ENCODE results near the gene SLC25A20.
"Not testable (repeated sequence)": the region's sequence is repeated elsewhere in the genome, so short reads cannot be mapped to it uniquely, and the experiment has no call there.

SLC25A20 gene

GRCh38 chr3:48832684-48833083, 66.0 kb downstream of the SLC25A20 start:
- H3K4me3 ChIP-seq (ENCODE audit: low read length in 2 of 2) = no peak overlapping the region
- H4K91ac ChIP-seq (ENCODE audit: low read depth, low read length, poor library complexity) = no peak overlapping the region
- H3K14ac ChIP-seq (ENCODE audit: low read length) = no peak overlapping the region
- no peak overlapping the region for H2BK15ac ChIP-seq (ENCODE audit: low read length)
- no peak overlapping the region for H3K9ac ChIP-seq (ENCODE audit: low read depth, low read length, poor library complexity)
- H3K18ac ChIP-seq (ENCODE audit: low read length) = no peak overlapping the region
- no peak overlapping the region for H2BK5ac ChIP-seq (ENCODE audit: low read length)
- no peaks in the 10 kb centered on the region for H3K27me3 ChIP-seq (ENCODE audit: control insufficient read depth in 3 of 3, insufficient read depth in 3 of 3, low read depth in 1 of 3, low read length in 3 of 3)
- no peak overlapping the region for H2BK12ac ChIP-seq (ENCODE audit: low read length)
- H3K23ac ChIP-seq (ENCODE audit: low read depth, low read length, poor library complexity) = no peak overlapping the region
- no peak overlapping the region for H2BK120ac ChIP-seq (ENCODE audit: low read depth, low read length)
- no peak overlapping the region for H2AK5ac ChIP-seq (ENCODE audit: low read depth, low read length)
- no peak overlapping the region for H4K8ac ChIP-seq (ENCODE audit: low read depth, low read length)
- no peak overlapping the region for H3K27ac ChIP-seq (replicated peaks; ENCODE audit: low read length)
- peaks cover 0 to 3% of the 10 kb centered on the region in 2 donors for H3K9me3 ChIP-seq (replicated peaks in 1 of 2; ENCODE audit: control insufficient read depth in 2 of 2, insufficient read depth in 1 of 2, low read depth in 1 of 2, low read length in 2 of 2)
- no peak overlapping the region for H2AFZ ChIP-seq (ENCODE audit: low read length)
- no peaks in the 10 kb centered on the region for H3K4me1 ChIP-seq (ENCODE audit: control insufficient read depth in 2 of 2, insufficient read depth in 1 of 2, low read depth in 1 of 2, low read length in 2 of 2)
- no peak for DNase-seq (ENCODE audit: low spot score)
- no peak overlapping the region for H3K4ac ChIP-seq (ENCODE audit: low read length)
- no peak overlapping the region for H3K4me2 ChIP-seq (ENCODE audit: insufficient read depth, low read length, poor library complexity, severe bottlenecking)
- no peaks in the 10 kb centered on the region for H3K79me1 ChIP-seq (ENCODE audit: low read depth, low read length)
- no peaks in the 10 kb centered on the region for H3K36me3 ChIP-seq (replicated peaks in 1 of 2; ENCODE audit: control insufficient read depth in 2 of 2, insufficient read depth in 2 of 2, low read length in 2 of 2)

GRCh38 chr3:48830715-48831114, 68.0 kb downstream of the SLC25A20 start:
- no peak overlapping the region for H2BK5ac ChIP-seq (ENCODE audit: low read length)
- no peaks in the 10 kb centered on the region for H3K27me3 ChIP-seq (ENCODE audit: control insufficient read depth in 3 of 3, insufficient read depth in 3 of 3, low read depth in 1 of 3, low read length in 3 of 3)
- H4K91ac ChIP-seq (ENCODE audit: low read depth, low read length, poor library complexity) = no peak overlapping the region
- no peak overlapping the region for H2BK120ac ChIP-seq (ENCODE audit: low read depth, low read length)
- no peak overlapping the region for H3K9ac ChIP-seq (ENCODE audit: low read depth, low read length, poor library complexity)
- H3K23ac ChIP-seq (ENCODE audit: low read depth, low read length, poor library complexity) = no peak overlapping the region
- no peak overlapping the region for H3K4me3 ChIP-seq (ENCODE audit: low read length in 2 of 2)
- no peak overlapping the region for H2BK12ac ChIP-seq (ENCODE audit: low read length)
- DNase-seq (ENCODE audit: low spot score) = no peak
- no peak overlapping the region for H3K14ac ChIP-seq (ENCODE audit: low read length)
- H3K9me3 ChIP-seq (replicated peaks in 1 of 2; ENCODE audit: control insufficient read depth in 2 of 2, insufficient read depth in 1 of 2, low read depth in 1 of 2, low read length in 2 of 2) = no peaks in the 10 kb centered on the region
- H3K36me3 ChIP-seq (replicated peaks in 1 of 2; ENCODE audit: control insufficient read depth in 2 of 2, insufficient read depth in 2 of 2, low read length in 2 of 2) = no peaks in the 10 kb centered on the region
- no CpG with 5 or more reads among the region's 6 CpGs for WGBS, 2 donors (ENCODE audit: extremely low coverage in 2 of 2, insufficient read length in 2 of 2, insufficient replicate concordance in 1 of 2)
- no peaks in the 10 kb centered on the region for H3K79me1 ChIP-seq (ENCODE audit: low read depth, low read length)
- no peak overlapping the region for H4K8ac ChIP-seq (ENCODE audit: low read depth, low read length)
- no peak overlapping the region for H3K18ac ChIP-seq (ENCODE audit: low read length)
- H2BK15ac ChIP-seq (ENCODE audit: low read length) = no peak overlapping the region
- no peak overlapping the region for H2AFZ ChIP-seq (ENCODE audit: low read length)
- H3K4me1 ChIP-seq (ENCODE audit: control insufficient read depth in 2 of 2, insufficient read depth in 1 of 2, low read depth in 1 of 2, low read length in 2 of 2) = peaks cover 0 to 6% of the 10 kb centered on the region in 2 donors
- H3K4ac ChIP-seq (ENCODE audit: low read length) = no peak overlapping the region
- no peak overlapping the region for H3K4me2 ChIP-seq (ENCODE audit: insufficient read depth, low read length, poor library complexity, severe bottlenecking)
- H2AK5ac ChIP-seq (ENCODE audit: low read depth, low read length) = no peak overlapping the region
- no peak overlapping the region for H3K27ac ChIP-seq (replicated peaks; ENCODE audit: low read length)

- H3K4me2 ChIP-seq (ENCODE audit: insufficient read depth, low read length, poor library complexity, severe bottlenecking); H2BK120ac ChIP-seq (ENCODE audit: low read depth, low read length); H3K23ac ChIP-seq (ENCODE audit: low read depth, low read length, poor library complexity); H3K27me3 ChIP-seq (ENCODE audit: control insufficient read depth in 3 of 3, insufficient read depth in 3 of 3, low read depth in 1 of 3, low read length in 3 of 3); DNase-seq (ENCODE audit: low spot score); H3K4me1 ChIP-seq (ENCODE audit: control insufficient read depth in 2 of 2, insufficient read depth in 1 of 2, low read depth in 1 of 2, low read length in 2 of 2); H2BK12ac ChIP-seq (ENCODE audit: low read length); H3K9me3 ChIP-seq (replicated peaks in 1 of 2; ENCODE audit: control insufficient read depth in 2 of 2, insufficient read depth in 1 of 2, low read depth in 1 of 2, low read length in 2 of 2); H2BK15ac ChIP-seq (ENCODE audit: low read length); H3K9ac ChIP-seq (ENCODE audit: low read depth, low read length, poor library complexity); H3K14ac ChIP-seq (ENCODE audit: low read length); H4K91ac ChIP-seq (ENCODE audit: low read depth, low read length, poor library complexity); H2BK5ac ChIP-seq (ENCODE audit: low read length); H2AK5ac ChIP-seq (ENCODE audit: low read depth, low read length); H3K27ac ChIP-seq (replicated peaks; ENCODE audit: low read length); H3K18ac ChIP-seq (ENCODE audit: low read length); H3K4me3 ChIP-seq (ENCODE audit: low read length in 2 of 2); H2AFZ ChIP-seq (ENCODE audit: low read length); H3K36me3 ChIP-seq (replicated peaks in 1 of 2; ENCODE audit: control insufficient read depth in 2 of 2, insufficient read depth in 2 of 2, low read length in 2 of 2); H3K79me1 ChIP-seq (ENCODE audit: low read depth, low read length); H3K4ac ChIP-seq (ENCODE audit: low read length); H4K8ac ChIP-seq (ENCODE audit: low read depth, low read length): not testable (repeated sequence)
- WGBS, 2 donors (ENCODE audit: extremely low coverage in 2 of 2, insufficient read length in 2 of 2, insufficient replicate concordance in 1 of 2) = no CpG with 5 or more reads among the region's 11 CpGs
These were observed 69.2 kb downstream of the SLC25A20 start for GRCh38 chr3:48829525-48829924.

- H3K4ac ChIP-seq (ENCODE audit: low read length); H2BK120ac ChIP-seq (ENCODE audit: low read depth, low read length); H4K91ac ChIP-seq (ENCODE audit: low read depth, low read length, poor library complexity); H3K79me1 ChIP-seq (ENCODE audit: low read depth, low read length); H2BK12ac ChIP-seq (ENCODE audit: low read length); H2BK5ac ChIP-seq (ENCODE audit: low read length); H3K4me2 ChIP-seq (ENCODE audit: insufficient read depth, low read length, poor library complexity, severe bottlenecking); H3K27me3 ChIP-seq (ENCODE audit: control insufficient read depth in 3 of 3, insufficient read depth in 3 of 3, low read depth in 1 of 3, low read length in 3 of 3); H4K8ac ChIP-seq (ENCODE audit: low read depth, low read length); H3K4me3 ChIP-seq (ENCODE audit: low read length in 2 of 2); H3K18ac ChIP-seq (ENCODE audit: low read length); H2AK5ac ChIP-seq (ENCODE audit: low read depth, low read length); H3K9ac ChIP-seq (ENCODE audit: low read depth, low read length, poor library complexity); DNase-seq (ENCODE audit: low spot score); H3K4me1 ChIP-seq (ENCODE audit: control insufficient read depth in 2 of 2, insufficient read depth in 1 of 2, low read depth in 1 of 2, low read length in 2 of 2); H2BK15ac ChIP-seq (ENCODE audit: low read length); H3K9me3 ChIP-seq (replicated peaks in 1 of 2; ENCODE audit: control insufficient read depth in 2 of 2, insufficient read depth in 1 of 2, low read depth in 1 of 2, low read length in 2 of 2); H3K36me3 ChIP-seq (replicated peaks in 1 of 2; ENCODE audit: control insufficient read depth in 2 of 2, insufficient read depth in 2 of 2, low read length in 2 of 2); H2AFZ ChIP-seq (ENCODE audit: low read length); H3K23ac ChIP-seq (ENCODE audit: low read depth, low read length, poor library complexity); H3K27ac ChIP-seq (replicated peaks; ENCODE audit: low read length); H3K14ac ChIP-seq (ENCODE audit: low read length): not testable (repeated sequence)
- WGBS, 2 donors (ENCODE audit: extremely low coverage in 2 of 2, insufficient read length in 2 of 2, insufficient replicate concordance in 1 of 2) = no CpG with 5 or more reads among the region's 10 CpGs
These were observed 70.8 kb downstream of the SLC25A20 start for GRCh38 chr3:48827874-48828273.
